Heart left ventricle (tissue), 13 donors: ENCODE measurements around the gene NOP9.

Source experiments
- POLR2A ChIP-seq, 2 donors: fragments of 450-650 bp; IDR thresholded peaks; one replicate each; pipeline ENCODE4 v1.6.1; 2017; ENCODE audit warnings: antibody characterized with exemption in 2 of 2, mild to moderate bottlenecking in 2 of 2, moderate library complexity in 2 of 2
- TF ChIP-seq, protein P1 (sequence below), 12 donors: fragments of 200-600 bp; sonication (generic) in 4 of 12; IDR thresholded peaks; one replicate each; pipeline versions ENCODE4 v1.5.0 to v1.8.0; 2018 to 2022; ENCODE audit warnings: antibody characterized with exemption in 12 of 12, mild to moderate bottlenecking in 5 of 12
- donor health status: ischemic (EF 13 %, LVEDD 7.1; RV severe dilation, severe dysfunction).
- donor health status: DM: no; HTN: yes; CAD: no.
- donor health status: DM: no; HTN: no; CAD: no.
- donor health status: ischemic (EF 25% LVEDD 6.9; RV normal size, moderate dysfunction).
- donor health status: ischemic (EF 25% LVEDD 5.7; RV mildly dilated, moderate dysfunction).
- donor health status: ischemic (EF 35%, LVEDD 5.7; RV mildly dilated, moderate dysfunction).
- donor health status: nonischemic (EF 11% LVEDD 7.7; RV severe dilation, severe dysfunction).
- donor health status: DM: yes; HTN: yes; CAD: no.
- donor health status: PGD.
- donor health status: ischemic (EF 29% LVEDD 5.4; RV normal size, mild dysfunction).
- donor health status: nonischemic (EF 23%, LVEDD 6.1; RV moderate dilation, normal function).

DNA sequence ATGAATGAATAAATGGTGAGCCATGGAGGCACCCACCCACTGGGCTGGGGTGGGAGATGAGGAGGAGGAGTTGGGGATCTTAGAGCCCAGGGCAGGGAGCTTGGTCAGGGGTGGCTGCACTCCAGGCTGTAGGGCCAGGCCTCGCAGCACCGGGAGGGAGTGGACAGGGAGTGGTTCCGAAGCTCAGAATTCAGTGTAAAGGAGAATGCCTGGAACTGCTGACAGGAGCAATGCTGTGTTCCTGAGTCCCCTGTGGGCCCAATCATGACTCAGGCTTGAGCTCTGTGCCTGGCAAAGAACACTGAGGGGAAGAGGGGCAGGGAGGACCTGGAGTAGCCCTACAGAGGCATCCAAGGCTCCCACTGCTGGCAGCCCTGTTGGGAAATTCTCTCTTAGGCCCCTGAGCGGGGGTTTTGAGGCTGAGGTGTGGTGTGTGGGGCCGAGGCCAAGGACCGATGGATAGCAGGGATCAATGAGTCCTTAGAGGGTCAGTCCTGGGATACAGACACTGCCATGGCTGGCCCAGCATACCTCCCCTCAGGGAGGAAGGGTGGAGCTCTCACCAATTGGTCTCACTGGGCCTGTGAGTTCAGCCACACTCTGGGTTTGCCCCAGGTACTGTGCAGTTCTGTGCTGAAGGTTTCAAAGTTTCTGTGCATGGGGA, 18.7 kb upstream of the NOP9 start:
- TF ChIP-seq, protein P1, sequence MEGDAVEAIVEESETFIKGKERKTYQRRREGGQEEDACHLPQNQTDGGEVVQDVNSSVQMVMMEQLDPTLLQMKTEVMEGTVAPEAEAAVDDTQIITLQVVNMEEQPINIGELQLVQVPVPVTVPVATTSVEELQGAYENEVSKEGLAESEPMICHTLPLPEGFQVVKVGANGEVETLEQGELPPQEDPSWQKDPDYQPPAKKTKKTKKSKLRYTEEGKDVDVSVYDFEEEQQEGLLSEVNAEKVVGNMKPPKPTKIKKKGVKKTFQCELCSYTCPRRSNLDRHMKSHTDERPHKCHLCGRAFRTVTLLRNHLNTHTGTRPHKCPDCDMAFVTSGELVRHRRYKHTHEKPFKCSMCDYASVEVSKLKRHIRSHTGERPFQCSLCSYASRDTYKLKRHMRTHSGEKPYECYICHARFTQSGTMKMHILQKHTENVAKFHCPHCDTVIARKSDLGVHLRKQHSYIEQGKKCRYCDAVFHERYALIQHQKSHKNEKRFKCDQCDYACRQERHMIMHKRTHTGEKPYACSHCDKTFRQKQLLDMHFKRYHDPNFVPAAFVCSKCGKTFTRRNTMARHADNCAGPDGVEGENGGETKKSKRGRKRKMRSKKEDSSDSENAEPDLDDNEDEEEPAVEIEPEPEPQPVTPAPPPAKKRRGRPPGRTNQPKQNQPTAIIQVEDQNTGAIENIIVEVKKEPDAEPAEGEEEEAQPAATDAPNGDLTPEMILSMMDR (IDR thresholded peaks at IDR 0.05), result no peak
- no peak for TF ChIP-seq POLR2A (IDR thresholded peaks at IDR 0.05)
